Measurements from ENCODE around the gene ABTB2.

Gene ABTB2

DNA sequence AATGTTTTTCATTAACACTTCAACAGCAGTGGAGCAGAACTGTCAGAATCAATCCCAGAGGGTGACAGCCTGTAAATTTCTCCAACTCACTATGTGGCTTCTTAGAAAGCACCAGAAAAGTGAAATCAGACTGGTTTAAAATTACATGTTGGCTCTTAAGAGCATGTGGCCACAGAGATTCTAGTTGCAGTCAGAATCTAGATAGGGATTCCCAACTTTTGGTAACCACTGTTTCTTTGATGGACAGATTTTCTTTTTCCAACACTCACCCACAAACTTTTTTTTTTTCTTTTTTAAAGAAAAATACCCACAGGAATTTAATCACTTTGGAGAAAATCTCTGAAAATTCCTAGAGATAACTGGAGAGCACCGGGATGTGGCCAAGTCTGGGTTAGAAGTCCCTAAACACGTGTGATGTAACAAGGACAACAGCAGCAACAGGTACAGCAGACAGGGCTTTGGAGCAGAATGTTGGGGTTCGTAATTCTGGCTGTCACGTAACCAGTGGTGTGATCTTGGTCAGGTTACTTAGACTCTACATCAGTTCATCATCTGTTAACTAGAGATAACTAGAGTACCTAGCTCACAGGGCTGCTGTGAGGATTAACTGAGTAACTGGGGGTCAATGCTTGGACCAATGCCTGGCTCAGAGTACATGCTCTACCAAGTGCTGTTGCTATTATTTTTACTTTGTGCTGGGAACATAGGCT lies 152.3 kb downstream of the ABTB2 start:
- DNase-seq = no peak

DNA sequence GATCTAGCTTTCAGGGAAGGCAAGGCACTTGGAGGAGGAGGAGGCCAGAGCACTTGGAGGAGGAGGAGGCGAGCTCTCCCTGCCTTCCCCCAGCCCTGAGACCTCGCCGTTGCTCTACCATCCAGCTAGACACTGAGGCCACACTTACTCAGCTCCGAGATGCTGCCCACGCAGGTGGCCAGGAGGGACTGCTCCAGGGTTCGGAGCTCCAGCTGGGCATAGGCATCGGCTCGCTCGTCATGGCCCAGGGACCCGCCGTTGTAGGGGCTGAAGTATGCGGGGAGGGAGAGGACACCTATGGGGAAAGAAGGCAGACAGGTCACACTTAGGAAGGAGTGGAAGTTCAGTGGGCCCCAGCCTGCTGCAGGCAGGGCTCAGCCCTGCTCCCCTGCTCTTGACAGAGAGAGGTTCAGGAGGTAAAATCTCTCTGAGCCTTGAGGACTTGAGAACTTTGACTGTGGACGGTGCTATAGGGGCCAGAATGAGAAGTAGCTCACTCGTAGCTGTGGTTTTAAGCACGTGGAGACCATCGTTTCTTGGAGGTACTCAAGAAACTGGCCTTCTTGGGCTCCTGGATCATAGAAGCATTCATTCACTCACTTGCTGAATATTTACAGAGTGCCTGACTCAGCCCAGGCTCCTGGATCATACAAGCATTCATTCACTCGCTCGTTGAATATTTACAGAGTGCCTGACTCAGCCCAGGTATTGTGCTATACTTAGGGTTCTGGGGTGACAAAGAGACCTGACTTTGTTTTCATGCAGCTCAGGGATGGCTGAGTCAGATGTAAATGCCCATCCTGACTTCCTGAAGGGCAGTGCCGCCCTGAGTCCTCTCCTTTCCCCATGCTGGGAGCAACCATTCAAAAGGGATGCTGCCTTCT lies 153.2 kb downstream of the ABTB2 start:
- DNase-seq = no peak

DNA sequence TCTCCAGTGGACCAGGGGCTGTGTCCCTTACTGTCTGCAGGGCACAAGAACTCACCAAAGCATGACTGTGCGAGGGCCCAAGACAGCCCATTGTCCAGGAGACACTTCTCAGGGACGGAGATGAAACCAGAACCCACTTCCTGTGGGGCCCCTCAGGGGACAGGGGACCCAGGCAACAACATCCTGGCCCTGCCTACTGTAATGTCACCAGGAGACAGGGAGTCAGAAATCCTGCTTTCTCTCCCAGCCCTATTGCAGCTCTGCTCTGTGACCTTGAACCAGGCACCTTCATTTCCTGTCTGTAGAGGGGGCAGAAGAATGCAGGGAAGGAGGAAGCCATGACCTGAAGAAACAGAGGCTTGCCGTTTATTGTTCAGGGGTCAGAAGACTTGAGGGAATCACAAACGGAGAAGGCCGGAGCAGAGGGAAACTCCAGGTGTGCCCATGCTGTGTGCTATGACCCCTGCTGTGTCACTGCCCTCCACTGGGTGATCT lies 154.4 kb downstream of the ABTB2 start:
- DNase-seq = no peak

DNA sequence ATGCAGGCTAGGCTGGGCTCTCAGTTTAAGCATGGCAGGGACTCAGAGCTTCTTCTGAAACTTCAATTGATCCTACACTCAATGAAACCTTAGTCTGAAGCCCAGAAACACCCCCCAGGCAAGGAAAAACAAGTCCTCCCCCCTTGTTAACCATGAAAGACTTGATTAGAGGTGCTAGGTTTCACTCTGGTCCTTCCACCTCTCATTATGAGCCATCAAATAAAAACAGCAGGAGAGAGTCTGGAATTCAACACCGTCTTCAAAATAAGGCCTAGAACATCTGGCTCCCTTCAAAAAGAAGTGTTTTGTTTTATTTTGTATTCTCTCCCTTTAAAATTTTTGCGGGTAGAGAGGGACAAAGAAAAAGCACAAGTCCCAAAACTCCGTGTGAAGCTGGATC lies 156.7 kb downstream of the ABTB2 start:
- no peak for DNase-seq

DNA sequence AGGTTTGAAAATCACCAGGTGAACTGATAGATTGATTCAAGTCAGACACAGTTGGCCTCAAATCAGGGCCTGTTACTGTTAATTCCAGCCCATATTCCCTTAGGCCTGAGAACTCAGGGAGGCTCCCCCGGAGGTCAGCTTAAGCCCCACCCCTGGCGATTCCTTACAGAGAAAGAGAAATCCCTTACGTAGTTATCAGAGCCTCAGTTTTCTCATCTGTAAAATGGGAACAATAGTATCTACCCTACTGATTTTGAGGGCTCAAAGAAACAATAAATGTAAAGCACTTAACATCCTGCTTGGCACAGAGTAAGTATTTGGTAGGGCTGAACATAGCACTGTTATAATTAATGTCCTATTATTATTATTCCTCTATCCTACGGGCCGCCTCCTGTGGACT lies 158.3 kb downstream of the ABTB2 start:
- DNase-seq = no peak

DNA sequence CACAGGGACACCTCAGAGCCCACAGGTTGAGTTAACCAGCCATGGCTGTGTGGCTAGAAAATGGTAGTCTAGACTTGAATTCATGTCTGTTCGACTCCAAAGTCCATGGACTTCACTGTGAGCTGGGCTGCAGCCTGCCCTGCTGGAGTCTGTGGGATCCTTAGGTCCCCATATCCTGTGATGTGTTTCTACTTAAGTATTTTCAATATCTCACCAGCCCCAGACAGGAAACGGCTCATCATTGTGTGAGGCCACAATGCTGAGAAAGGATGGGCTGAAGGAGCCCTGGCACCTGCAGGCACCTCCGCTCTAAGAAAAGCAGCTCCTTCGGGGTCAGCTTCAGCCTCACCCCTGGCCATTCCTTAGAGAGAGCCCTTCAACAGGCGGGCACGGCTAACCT lies 159.3 kb downstream of the ABTB2 start:
- no peak for DNase-seq

DNA sequence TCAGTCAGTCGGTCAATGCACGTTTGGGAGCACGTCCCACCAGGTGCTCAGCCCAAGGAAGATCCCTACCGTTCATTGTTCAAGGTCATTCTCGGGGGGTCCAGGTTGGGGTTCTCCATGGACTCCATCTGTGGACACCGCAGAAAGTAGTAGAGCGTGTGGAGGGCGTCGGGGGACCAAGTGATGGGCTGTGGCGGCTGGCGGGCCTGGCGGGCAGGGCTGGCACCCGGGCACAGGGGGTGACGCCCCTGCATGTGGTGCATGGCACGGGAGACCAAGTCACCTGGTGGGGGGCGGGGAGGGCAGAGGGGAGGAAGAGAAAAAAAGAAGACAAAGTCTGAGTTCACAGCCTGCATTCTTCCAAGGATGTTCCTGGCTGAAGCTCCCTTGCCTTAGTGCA lies 160.6 kb downstream of the ABTB2 start:
- no peak for DNase-seq

DNA sequence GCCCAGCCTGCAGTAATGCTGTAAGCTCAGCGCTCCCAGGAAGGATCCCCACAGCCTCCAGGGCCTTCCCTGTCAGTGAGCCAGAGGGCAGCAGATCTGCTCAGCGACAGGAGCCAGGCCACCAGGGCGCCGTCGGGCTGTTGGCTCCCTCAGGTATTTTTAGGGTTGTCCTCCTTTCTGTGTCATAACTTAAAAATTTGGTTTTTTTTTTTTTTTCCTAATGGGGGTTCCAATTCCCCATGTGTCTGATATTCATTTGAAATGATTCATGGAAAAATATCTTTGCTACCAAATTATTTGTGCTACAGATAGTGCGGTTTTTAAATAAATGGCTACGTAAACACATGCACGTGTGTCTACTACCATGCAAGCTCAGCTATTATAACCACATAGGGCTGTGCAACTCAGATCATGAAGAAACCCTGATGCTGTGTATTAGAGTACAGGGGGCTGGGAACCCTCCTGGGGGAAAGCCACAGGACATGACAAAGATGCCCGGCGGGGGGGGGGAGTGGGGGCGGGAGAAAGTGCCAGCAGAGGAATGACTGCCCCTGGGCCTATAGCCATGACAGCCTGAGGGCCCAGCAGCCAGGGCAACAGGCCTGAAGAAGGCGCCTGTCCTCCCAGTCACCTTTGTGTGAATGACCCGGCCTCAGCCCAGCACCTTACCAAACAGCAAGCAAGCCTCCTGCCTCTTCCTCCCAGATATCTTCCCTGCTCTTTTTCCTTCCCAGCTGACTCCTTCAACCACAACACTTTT lies 163.1 kb downstream of the ABTB2 start:
- DNase-seq = no peak

DNA sequence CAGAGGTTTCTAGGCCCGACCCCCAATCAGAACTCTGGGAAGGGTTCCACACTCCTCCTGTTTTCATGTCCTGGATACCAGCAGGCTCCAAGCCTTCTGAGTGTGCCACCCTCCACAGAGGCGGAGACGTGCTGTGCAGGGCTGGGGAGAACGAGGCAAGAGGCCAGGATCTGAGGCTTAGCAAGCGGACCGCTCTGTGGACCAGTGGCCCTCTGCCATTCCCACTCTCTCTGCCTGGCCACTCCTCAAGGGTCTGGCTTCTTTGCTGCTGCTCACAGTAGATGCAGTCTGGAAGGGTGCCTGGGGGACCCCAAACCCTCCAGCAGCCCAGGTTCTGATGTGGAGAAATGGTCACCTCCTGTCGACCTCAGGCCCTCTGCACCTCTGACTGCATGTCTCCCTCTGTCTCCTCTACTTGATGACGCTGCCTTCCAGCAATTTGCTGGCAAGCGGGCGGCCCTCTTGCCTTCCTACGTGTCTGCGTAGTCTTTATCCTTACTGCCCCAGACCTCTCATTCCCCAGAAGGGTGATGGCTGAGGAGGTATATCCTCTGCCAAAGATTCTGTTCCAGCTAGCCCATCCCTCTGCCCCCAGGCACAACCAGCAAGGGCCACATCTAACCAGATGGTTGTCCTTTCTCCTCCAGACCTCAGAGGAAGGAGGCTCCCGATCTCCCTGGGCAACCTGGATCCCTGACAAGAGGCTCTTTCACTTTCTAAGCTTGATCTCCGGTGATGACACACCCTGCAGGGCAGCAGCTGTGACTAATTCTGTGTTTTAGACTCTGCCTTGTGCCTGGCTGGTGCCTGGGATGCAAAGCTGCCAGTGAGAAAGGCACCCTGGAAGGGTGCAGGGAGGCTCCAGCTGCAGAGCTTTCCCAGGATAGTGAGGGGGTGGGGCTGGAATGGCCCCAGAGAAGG lies 165.1 kb downstream of the ABTB2 start:
- DNase-seq = no peak

DNA sequence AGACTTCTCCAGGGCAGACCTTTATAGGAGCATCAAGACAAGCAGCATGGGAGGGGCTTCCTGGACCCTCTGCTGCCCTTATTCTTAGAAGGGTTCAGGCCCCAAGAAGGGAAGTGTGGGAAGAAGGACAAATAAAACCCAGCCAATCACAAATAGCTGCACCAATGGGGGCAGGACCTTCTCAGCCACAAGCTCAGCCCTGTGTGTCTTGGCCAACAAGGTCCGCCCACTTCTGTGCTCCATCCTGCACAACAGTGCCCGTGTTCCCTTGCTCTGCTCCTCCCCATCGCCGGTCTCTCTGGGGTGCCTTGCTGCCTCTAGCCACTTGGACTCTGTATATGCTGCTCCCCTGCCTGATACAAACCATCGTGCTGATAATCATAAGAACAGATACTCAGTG lies 166.2 kb downstream of the ABTB2 start:
- no peak for DNase-seq

DNA sequence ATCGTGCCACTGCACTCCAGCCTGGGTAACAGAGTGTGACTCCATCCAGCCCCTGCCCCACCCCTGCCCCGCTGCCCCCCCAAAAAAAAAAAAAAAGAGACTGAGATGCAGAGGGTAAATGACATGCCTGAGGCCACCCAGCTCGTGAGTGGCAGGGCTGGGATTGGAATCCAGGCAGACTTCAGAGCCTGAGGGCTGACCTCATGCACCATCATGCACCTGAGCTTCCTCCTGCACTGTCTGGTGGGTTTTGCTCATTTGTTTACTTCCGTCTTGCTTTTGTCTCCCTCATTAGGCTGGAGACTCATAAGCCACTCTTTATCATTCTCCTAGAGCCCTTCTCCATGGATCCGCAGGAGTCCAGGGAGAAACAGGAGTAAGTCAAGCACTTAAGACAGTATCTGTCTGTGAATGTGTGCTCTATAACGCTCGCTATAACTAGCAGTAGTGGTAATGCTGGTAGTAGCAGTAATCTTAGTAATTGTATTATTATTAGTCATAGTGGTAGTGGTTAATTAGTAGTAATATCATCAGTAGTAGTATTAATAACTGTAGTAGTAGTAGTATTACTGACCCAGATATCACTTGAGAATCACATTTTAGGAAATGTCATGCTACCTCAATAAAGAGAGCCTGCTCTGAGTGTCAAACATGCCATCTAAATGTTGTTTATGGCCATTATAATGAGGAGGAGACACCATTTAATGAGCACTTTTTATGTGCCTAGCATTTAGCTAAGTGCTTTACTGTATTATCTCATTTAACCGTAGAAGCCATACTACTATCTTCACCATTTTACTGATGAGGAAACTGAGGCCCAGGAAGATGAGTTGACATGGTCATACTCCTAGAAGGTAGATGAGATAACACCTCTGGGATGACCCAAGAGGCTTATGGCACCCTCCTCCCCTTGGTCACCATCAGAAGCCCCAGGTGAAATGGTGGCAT lies 167.3 kb downstream of the ABTB2 start:
- DNase-seq = no peak

DNA sequence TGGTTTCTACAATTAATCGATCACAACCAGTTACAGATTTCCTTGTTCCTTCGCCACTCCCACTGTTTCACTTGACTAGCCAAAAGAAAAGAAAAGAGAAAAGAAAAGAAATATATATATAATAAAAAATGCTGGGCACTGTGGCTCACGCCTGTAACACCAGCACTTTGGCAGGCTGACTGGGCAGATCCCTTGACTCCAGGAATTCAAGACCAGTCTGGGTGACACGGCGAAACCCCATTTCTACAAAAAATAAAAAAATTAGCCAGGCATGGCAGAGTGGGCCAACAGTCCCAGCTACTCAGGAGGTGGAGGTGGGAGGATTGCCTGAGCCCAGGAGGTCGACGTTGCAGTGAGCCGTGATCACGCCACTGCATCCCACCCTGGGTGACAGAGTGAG lies 168.6 kb downstream of the ABTB2 start:
- no peak for DNase-seq

DNA sequence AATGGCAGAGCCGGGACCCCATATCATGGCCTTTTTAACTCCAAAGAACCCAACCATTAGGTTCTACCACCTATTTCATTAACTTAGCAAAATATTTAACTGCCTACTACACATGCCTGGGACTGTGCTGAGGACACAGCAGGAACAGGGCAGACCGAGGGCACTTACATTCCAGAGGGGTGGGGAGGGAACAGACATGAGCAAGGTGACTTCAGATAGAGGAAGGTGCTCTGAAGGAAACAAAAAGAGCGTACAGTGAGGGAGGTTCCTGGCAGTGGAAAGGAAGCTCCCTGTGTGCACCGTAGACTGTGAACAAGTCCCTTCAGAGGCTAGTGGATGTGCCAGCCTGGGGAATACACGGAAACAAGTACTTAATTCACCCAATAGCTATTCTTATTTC lies 169.6 kb downstream of the ABTB2 start:
- no peak for DNase-seq

DNA sequence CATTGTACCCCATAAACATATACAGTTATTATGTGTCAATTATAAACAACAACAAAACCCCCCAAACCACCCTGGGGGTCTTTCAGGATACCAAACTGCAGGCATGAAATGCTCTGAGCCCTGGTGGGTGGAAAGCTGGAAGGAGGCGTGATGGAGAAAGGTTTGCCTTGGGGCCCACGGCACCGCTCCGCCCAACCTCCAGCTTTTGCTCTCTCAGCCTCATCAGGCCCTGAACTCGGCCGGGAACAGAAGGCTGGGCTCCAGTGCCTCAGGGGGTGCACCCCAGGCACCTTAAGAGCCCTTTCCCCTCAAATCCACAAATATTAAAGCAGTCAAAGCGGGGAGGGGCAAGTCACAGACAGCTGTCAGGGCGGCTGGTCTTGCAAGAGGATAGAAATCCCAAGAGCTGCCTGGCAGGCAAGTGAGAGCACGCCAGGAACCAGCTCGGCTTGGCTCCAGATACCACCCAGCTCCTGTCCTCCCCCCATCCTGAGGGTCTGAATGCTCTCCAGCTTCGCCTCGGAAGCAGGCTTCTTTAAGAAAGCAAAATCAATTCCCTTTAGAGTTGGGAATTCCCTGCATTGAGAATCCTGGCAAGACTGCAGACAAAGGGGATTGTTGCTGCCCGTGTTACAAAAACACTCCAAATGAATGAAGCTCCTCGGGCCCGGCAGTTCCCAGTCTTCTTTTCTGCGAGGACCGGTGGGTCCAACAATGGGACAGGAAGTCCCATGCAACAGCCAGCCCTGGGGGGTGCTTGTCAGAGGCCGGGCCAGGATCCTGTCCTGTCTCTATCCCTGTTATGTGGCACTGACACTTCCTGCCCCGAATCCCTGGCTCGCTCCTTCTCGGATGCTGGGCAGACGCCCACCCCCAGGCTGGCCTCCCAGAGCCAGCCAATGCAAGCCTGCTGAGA lies 171.6 kb downstream of the ABTB2 start:
- DNase-seq = no peak

DNA sequence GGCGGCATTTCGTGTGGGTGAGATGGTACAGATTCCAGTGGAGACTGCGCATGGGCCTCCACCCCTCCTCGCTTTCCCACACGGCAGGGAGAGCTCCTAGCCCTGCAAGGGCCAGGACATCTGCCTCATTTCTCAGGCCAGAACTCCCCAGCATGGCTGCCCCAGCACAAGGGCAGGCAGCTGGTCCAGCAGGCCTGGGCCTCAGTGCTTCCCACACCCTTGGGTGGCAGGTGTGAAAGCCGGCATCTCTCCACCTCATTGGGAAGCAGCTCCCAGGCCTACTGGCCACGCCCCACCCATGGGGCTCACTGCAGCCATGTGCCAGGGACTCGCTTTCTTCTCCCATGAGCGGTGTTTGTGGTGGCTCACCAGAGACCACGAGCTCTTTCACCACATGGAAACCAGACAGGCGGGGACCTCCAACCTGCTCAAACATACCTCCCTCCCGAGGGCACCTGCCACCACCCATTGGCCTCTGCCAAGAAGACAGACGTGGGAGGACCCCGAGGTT lies 173.2 kb downstream of the ABTB2 start:
- no peak for DNase-seq

DNA sequence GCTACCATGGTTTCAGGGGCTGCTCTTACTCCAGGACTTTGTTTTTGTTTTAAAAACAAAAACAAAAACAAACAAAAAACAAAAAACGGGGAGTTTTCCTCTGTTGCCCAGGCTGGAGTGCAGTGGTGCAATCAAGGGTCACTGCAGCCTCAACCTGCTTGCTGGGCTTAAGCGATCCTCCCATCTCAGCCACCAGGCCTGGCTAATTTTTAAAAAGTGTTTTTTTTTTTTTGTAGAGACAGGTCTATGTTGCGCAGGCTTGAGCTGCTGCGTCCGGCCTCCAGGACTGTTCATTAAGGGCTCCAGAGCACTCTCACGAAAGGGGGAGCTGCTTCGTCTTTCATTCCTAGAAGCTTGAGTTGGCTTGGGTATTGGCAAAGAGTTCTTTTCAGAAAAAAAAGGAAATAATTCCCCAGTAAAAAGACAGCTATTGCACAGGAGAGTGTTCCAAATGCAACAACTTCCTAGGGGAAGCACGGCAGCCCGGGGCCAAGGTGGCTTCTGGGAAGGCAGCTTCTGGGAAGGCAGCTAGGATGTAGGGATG lies 173.9 kb downstream of the ABTB2 start:
- DNase-seq = no peak

DNA sequence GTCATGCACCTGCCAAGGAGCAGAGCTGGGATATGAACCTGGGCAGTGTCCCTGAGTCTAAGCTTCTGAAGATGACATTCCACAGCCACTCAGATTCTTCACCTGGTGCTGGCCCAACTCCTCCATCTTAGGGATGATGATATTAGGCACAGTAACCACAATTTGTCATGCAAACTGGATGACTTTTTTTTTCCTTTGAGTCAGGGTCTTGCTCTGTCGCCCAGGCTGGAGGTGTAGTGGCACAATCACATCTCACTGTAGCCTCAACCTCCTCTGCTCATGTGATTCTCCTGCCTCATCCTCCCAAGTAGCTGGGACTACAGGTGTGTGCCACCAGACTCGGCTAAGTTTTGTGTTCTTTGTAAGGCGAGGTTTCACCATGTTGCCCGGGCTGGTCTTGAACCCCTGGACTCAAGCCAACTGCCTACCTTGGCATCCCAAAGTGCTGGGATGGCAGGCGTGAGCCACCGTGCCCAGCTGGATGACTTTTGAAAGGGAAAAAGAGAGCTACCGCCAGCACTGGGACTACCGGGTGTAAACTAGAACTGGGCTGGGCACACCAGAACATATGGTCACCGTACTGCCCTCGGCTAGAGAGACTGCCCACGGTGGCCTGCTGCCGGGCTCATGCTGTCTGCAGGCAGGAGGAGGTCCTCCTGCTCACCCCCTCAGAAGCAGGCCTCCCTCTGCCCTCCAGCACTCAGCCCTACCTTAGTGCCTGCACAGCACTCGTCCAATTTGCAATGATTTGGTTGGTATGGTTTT lies 174.7 kb downstream of the ABTB2 start:
- DNase-seq = no peak

DNA sequence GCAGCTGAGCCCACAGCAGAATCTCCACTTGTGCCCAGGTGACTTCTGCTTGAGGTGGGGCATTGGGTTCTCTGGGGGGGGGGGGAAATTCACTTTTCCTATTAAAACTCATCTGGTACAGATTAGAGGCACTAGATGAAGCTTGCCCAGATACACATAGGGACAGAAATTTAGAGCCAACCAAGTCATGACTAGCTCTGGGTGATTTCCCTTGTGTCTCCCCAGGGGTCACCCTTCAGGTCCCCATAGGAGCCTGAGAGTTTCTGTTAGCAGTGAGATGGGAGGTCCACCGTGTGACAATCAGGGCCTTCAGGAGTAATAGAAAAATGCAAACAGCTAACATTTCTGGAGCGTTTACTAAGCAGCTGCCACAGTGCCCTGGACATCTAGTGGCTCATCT lies 175.4 kb downstream of the ABTB2 start:
- DNase-seq = no peak
